Measurements from ENCODE around the gene CDK16.

The CDK16 gene

DNA sequence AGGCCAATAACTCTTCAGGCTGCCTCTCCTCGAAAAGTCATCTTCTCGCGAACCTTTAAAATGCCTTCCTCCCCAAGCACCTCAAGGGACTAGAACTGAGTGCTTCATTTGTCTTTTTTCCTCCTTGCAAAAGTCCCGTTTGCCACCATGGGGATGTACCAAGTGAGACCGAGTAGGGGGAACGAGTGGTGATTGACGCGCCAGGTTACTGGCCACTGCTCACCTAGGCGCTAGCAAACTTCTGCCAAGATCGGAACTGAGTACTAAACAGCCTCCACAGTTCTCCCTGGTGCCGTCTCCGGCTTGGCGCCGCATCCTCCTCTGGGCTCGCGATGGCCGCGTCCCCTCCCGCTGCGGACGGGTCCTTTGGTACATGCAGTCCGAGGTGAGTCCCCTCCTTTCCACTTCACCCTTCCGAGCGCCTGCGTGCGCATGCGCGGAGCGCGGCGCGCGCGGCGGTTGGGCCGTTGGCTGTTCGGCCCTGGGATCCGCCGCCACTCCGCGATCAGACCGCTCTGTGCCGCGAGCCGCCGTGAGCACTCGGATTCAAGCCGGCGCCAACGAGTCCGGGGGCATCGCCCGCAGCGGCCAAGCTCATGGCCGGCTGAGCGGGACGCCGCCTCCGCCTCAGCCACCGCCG, at the start of gene CDK16:
Gene CDK16 (plus strand): TSS at position 402 of the 640 bp plus-strand sequence. CDS start 4,877 bp downstream, outside the sequence.
- Mint-ChIP-seq H3K36me3 (peaks cover 5% of the 10 kb centered on the region), H3K4me3 (peak within 1 kb of the TSS; percentile 91), H3K9me3 (no peaks in the 10 kb centered on the region), H3K27me3 (no peaks in the 10 kb centered on the region), H3K4me1 (peaks cover 42% of the 10 kb centered on the region), H3K27ac (peak within 1 kb of the TSS; percentile 100)

DNA sequence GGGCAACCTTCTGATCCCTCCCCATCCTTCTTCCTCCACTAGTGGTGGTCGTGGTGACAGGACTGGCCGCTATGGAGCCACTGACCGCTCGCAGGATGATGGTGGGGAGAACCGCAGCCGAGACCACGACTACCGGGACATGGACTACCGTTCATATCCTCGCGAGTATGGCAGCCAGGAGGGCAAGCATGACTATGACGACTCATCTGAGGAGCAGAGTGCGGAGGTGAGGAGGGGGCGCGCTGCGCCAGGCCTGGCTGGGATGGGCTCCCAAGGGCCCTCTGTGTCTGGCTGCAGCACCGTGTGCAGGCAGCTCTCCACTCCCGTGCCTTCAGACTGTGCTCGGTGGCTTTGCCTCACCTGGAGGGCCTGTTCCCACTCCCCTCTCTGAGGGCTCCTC, 49.2 kb upstream of the CDK16 start:
- no peaks in the 10 kb centered on the region for H3K27me3 Mint-ChIP-seq
- H3K9me3 Mint-ChIP-seq, result no peaks in the 10 kb centered on the region
- H3K4me3 Mint-ChIP-seq, result no peak overlapping the region
- peaks cover 4% of the 10 kb centered on the region for H3K4me1 Mint-ChIP-seq
- H3K36me3 Mint-ChIP-seq, result peaks cover 3% of the 10 kb centered on the region
- no peak overlapping the region for H3K27ac Mint-ChIP-seq

DNA sequence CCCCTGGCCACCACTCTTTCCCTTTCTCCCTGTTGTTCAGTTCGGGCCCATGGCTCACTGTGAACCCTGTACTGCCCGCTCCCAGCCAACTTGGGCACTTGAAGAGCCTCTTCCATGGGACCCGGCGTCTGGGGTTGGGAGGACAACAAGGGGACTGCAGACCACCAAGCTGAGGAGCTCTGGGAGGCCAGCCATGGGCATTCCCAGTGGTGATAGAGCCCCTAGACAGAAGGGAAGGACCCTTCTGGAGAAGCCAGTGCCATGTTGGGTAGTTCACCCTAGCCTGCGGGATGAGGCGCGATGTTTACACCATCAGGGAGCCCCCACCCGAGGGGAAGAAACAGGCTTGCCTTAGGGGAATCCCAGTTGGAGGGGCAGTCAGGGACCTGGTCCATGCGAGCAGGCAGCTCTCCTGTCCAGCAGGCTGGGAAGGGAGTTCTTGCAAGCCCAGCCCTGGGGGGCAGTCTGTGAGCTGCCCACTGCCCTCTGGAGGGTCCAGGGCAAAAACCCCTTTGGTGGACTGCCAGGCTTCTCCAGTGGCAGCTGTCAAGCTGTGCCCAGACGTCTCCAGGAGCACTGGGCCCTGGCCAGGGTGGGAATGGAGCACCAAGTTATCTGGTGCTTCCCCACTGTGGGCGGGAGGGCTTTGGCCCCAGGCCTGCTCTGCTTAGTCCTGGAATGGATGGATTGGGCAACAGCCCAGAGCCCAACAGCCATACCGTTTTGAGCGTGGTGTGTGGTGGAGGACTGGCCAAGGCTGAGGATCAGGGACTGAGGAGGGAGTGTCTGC, 48.6 kb upstream of the CDK16 start:
- H3K27me3 Mint-ChIP-seq, result no peaks in the 10 kb centered on the region
- H3K27ac Mint-ChIP-seq, result no peak overlapping the region
- no peak overlapping the region for H3K4me3 Mint-ChIP-seq
- H3K36me3 Mint-ChIP-seq, result peaks cover 3% of the 10 kb centered on the region
- H3K9me3 Mint-ChIP-seq, result no peaks in the 10 kb centered on the region
- H3K4me1 Mint-ChIP-seq, result peaks cover 1% of the 10 kb centered on the region

DNA sequence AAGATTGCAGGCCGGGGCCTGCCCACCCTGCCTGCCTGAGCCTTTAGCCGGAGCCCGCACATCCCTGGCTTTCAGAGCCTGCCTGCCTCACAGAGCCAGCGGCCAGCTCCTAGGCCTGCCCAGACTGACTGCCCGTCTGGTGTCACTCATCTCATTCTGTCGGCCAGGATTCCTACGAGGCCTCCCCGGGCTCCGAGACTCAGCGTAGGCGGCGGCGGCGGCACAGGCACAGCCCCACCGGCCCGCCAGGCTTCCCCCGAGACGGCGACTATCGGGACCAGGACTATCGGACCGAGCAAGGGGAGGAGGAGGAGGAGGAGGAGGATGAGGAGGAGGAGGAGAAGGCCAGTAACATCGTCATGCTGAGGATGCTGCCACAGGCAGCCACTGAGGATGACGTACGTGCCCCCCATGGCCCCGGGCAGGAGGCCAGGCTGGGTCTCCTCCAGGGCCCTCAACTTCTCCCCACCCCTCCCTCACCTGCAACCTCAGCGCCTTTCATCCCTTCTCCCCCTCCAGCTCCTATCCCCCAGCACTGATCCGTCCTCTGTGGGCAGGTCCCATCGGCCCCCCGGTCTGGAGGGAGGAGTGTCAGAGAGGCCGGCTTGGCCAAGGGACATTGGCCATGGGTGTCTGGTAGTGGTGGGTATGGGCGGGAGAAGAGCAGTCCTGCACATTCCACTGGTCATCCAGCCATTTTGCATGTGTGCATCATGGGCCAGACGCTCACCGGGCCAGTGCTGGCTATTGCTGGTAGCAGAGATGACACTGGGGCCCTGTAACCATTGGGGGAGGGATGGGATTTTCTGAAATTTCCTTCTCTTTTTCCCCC, 47.4 kb upstream of the CDK16 start:
- Mint-ChIP-seq H3K9me3 (no peaks in the 10 kb centered on the region), H3K4me3 (no peak overlapping the region), H3K27me3 (no peaks in the 10 kb centered on the region), H3K4me1 (no peaks in the 10 kb centered on the region), H3K36me3 (peaks cover 3% of the 10 kb centered on the region), H3K27ac (peak overlapping the region; percentile 62)

DNA sequence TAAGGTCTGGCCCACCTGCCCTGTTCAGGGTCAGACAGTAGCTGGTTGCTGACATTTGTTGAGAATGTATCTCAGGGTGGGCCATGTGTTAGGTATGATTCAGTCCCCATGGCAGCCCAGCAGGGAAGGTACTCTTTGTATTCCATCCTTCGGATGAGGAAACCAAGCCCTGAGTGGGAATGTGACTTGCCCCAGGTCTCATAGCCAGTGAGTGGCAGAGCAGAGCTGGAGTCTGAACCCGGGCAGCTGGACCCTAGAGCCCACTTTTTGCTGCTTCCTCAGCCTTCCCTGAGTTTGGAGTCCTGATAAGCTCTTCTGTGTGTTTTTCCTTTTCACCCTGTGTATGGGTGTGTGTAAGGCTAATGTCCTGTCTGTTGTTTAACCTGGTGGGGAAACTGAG, 46.5 kb upstream of the CDK16 start:
- Mint-ChIP-seq H3K27ac (no peak overlapping the region), H3K4me1 (no peaks in the 10 kb centered on the region), H3K27me3 (no peaks in the 10 kb centered on the region), H3K4me3 (no peak overlapping the region), H3K9me3 (no peaks in the 10 kb centered on the region), H3K36me3 (peaks cover 3% of the 10 kb centered on the region)

DNA sequence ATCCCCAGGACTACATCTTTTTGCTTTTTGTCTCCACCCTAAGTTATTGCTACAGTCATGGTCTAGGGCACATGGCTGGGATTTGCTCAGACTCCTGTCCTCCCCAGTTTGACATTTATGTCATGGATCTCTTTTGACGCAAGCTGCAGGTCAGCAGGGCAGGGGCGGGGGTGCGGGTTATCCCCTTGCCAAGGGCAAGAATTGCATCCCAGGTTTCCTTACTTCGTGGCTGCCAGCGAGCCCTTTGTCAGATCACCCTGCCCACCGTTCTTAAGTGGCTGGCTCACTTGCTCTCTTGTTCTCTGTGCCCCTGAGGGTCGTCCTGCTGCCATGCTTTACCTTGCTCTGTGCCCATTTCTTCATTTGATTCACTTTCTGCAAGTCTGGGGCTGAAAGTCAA, 45.9 kb upstream of the CDK16 start:
- no peaks in the 10 kb centered on the region for H3K9me3 Mint-ChIP-seq
- no peak overlapping the region for H3K27ac Mint-ChIP-seq
- H3K4me1 Mint-ChIP-seq, result no peaks in the 10 kb centered on the region
- no peak overlapping the region for H3K4me3 Mint-ChIP-seq
- peaks cover 3% of the 10 kb centered on the region for H3K36me3 Mint-ChIP-seq
- no peaks in the 10 kb centered on the region for H3K27me3 Mint-ChIP-seq

DNA sequence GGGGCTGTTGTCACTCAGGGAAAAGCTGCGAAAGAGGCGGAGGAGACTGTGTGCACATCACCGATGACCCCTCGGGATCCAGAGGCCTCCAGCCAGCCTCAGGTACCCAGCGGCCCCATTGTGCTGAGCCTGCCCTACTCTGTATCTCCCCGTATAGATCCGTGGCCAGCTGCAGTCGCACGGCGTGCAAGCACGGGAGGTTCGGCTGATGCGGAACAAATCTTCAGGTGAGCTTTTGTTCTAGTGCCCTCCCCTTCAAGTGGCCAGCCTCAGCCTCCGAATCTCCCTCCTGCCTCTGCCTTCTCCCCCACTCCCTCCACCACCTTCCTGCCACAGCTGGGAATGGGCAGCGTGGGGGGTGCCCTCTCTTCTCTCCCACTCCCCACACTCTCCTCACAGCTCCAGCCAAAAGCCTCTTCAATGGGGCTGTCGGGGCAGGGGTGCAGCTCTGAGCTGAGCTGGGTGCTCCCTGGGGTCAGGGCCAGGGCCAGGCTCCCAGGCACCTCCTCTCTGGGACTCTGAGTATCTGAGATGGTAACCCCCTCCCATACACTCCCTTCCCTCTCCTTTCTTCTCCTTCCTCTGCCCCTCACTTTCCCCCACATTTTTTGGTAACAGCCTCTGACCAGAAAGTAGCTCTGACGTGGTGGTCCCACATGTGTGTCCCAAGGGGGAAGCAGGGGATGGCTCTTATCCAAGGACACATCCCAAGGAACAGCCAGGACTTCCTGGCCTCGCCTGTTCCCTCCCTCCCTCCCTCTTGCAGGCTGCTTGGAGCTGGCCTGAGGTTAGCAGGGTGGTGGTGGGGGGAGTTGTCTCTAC, 45.3 kb upstream of the CDK16 start:
- Mint-ChIP-seq H3K36me3 (peaks cover 3% of the 10 kb centered on the region), H3K27ac (no peak overlapping the region), H3K27me3 (no peaks in the 10 kb centered on the region), H3K9me3 (no peaks in the 10 kb centered on the region), H3K4me1 (no peaks in the 10 kb centered on the region), H3K4me3 (no peak overlapping the region)

DNA sequence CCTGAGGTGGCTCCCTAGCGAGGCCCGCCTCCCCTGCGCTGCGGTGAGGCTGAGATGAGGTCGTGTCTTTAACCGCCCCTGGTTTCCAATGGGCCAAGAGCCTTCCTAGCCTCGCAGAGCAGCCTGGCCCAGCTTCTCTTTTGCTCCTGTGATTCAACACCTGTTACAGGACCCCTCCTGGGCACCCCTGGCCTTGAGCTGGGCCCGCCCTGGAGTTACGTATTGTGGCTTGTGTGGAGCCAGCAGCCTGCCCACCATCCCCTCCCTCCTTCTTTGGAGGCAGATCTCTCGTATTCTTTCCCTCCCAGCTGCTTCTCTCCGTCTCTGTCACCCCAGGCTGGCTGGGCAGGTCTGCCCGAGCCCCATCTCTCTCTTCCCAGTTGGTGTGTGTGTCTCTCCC, 44.1 kb upstream of the CDK16 start:
- Mint-ChIP-seq H3K27ac (no peak overlapping the region), H3K27me3 (no peaks in the 10 kb centered on the region), H3K36me3 (no peaks in the 10 kb centered on the region), H3K4me3 (no peak overlapping the region), H3K4me1 (no peaks in the 10 kb centered on the region), H3K9me3 (no peaks in the 10 kb centered on the region)

DNA sequence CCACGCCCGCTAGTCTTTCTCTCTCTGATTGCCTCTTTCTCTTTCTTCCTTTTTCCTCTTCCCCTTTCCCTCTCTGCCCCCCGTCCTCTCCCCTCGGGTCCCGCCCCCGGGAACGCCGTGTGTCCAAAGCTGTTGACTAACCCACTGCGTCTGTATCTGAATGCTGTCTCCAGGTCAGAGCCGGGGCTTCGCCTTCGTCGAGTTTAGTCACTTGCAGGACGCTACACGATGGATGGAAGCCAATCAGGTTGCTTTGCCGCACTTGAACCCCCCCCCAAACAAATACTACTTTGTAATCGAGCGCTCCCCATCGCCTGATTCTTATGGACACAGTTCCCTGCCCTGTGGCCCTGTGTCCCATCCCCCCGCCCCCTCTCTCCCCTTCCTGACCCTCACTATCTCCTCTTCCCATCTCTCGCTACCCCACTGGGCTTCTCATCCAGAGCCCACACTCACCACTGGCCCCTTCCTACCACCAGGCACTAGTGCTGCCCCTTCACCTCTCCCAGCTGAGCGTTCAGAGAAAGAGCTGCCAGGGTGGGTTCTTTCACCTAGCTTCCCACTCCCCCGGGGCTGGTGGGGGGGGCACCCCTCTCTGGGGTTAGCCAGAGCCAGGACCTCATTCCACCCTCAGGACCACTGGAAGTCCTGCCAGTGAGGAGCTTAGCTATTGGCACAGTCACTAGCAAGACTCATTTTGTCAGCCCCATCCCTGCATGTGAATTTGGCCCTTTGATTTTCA, 43.5 kb upstream of the CDK16 start:
- Mint-ChIP-seq H3K27ac (no peak overlapping the region), H3K9me3 (no peaks in the 10 kb centered on the region), H3K4me3 (no peak overlapping the region), H3K27me3 (no peaks in the 10 kb centered on the region), H3K36me3 (no peaks in the 10 kb centered on the region), H3K4me1 (no peaks in the 10 kb centered on the region)

DNA sequence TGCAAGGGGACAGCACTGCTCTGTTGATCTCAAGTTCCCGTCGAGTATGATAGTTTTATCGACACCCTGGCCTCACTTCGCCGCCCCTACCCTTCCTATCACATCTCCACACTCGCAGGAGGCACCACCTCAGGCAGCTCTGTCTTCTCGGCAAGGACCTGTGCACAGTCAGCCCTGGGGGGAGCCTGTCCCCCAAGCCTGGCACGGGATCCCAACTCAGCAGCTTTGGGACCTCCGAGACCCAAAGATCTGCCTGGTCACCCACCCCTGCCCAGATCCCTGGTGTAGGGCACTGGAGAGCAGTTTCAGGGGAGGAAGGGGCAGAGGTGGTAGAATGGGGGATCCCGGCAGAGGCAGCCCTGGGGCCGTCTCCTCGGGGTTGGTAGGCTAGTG, 42.9 kb upstream of the CDK16 start:
- Mint-ChIP-seq H3K4me1 (no peaks in the 10 kb centered on the region), H3K4me3 (no peak overlapping the region), H3K27ac (no peak overlapping the region), H3K9me3 (no peaks in the 10 kb centered on the region), H3K36me3 (no peaks in the 10 kb centered on the region), H3K27me3 (no peaks in the 10 kb centered on the region)

DNA sequence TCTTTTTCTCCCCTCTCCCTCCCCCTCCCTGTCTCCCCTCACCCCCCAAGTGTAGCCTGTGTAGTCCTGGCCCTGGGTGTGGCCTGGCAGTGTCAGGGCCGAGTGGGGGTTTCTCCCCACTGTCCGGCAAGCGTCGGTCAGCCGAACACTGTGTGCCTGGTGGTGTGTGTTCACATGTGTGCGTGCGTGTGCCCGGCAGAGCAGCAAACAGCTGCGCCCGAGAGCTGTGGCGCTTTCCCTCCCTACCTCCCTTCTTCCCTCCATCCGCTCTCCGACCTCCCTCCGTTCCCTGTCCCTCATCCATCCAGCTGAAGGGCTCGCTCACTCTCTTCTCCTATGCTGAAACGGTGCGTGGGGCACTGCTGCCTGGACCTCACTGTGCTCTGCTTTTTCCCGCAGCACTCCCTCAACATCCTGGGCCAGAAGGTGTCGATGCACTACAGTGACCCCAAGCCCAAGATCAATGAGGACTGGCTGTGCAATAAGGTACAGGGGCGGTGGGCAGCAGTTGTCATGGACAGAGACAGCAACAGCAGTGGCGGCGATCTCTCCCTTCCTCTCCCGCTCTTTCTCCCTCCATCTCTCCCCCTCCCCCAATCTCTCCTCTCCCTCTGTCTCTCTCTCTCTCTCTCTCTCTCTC, 42.3 kb upstream of the CDK16 start:
- H3K36me3 Mint-ChIP-seq, result no peaks in the 10 kb centered on the region
- no peaks in the 10 kb centered on the region for H3K4me1 Mint-ChIP-seq
- no peak overlapping the region for H3K4me3 Mint-ChIP-seq
- no peaks in the 10 kb centered on the region for H3K9me3 Mint-ChIP-seq
- H3K27me3 Mint-ChIP-seq, result no peaks in the 10 kb centered on the region
- no peak overlapping the region for H3K27ac Mint-ChIP-seq

DNA sequence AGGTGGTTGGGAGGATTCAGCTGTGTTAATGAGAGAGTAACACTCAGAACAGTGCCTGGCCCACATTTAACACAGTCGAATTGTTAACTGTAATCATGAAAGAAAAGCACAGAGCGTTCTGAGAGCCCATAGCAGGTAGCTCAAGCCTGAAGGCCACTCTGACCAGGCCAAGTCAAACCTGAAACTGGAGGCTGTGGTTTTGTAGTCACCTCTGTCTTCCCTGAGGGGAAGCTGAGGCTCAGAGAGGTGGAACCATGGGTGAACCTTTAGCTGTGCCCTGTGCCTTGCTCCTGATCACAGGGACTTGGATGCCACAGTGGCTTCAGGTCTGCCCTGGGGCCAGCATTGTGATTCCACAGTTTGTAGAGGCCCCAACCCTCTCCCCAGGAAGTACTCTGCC, 41.4 kb upstream of the CDK16 start:
- Mint-ChIP-seq H3K36me3 (no peaks in the 10 kb centered on the region), H3K27me3 (no peaks in the 10 kb centered on the region), H3K27ac (no peak overlapping the region), H3K4me3 (no peak overlapping the region), H3K4me1 (no peaks in the 10 kb centered on the region), H3K9me3 (no peaks in the 10 kb centered on the region)

DNA sequence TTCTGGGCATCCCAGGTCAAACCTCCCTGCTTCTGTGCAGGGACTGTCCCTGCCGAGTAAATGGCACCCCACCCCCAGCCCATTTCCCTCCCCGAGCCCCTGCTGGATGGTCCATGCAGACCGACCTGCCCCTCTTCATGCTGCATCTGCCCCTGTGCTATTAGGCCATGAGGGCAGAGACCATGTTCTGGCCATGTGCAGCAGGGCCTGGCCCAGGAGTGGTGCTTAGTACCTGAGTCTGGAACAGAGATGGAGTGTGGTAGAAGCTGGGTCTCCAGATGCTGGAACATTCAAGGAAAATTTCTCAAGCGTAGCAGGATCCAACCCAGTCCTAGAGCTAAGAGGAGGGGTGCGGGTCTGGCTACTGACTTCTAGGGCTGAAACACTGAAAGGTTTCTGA, 40.1 kb upstream of the CDK16 start:
- Mint-ChIP-seq H3K4me3 (no peak overlapping the region), H3K27ac (no peak overlapping the region), H3K27me3 (no peaks in the 10 kb centered on the region), H3K36me3 (no peaks in the 10 kb centered on the region), H3K9me3 (no peaks in the 10 kb centered on the region), H3K4me1 (no peaks in the 10 kb centered on the region)

DNA sequence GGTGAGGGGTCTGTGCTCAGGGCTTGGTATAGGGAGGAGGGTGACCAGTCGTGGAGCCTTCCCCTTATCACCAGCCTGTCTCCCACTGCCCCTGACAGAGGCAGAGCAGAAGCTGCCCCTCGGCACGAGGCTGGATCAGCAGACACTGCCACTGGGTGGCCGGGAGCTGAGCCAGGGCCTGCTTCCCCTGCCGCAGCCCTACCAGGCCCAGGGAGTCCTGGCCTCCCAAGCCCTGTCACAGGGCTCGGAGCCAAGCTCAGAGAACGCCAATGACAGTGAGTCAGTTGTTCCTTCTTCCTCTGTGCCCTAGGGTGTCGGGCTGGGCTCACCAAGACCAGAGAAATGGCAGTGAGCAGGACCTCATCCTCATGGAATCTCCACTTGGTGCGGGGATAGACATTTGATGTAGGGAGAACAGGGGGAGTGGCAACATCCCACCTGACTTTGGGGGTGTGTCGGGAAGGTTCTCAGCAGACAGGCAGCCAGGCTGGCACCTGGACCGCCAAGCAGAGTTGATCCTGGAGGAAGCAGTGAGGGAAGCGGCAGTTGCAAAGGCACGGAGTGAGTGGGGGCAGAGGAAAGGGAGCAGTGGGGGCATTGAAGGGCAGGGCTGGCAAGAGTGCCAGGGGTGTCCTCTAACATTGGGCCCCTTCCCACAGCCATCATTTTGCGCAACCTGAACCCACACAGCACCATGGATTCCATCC, 39.1 kb upstream of the CDK16 start:
- Mint-ChIP-seq H3K36me3 (no peaks in the 10 kb centered on the region), H3K9me3 (no peaks in the 10 kb centered on the region), H3K4me1 (no peaks in the 10 kb centered on the region), H3K27ac (no peak overlapping the region), H3K4me3 (no peak overlapping the region), H3K27me3 (no peaks in the 10 kb centered on the region)

Measured in activated naive CD4-positive, alpha-beta T cell treated with anti-CD3 and anti-CD28 coated beads, Interleukin-2, amount 50 U/mL, for 24 hours (primary cell).